OCI-LY1 (cell line): Measurements from ENCODE around the gene VCAN.

Experiments used
- H2AFZ ChIP-seq: fragments of 200-600 bp; sonication (generic), shearing (Covaris generic); 2 replicates; pipeline ENCODE4 v1.6.0; 2014; ENCODE audit warnings: antibody characterized with exemption, mild to moderate bottlenecking, low read length
- H3F3A ChIP-seq: fragments of 200-600 bp; sonication (generic), shearing (Covaris generic); 2 replicates; pipeline ENCODE4 v1.6.0; 2014; ENCODE audit warnings: mild to moderate bottlenecking, antibody characterized with exemption, low read length, moderate library complexity; ENCODE audit not compliant: insufficient read depth
- H3K27ac ChIP-seq: fragments of 200-600 bp; sonication (generic); 2 replicates; pipeline ENCODE4 v1.5.1; 2014; ENCODE audit warnings: low read length, mixed run types, mild to moderate bottlenecking, low read depth; ENCODE audit not compliant: poor library complexity, severe bottlenecking
- H3K27me3 ChIP-seq: fragments of 200-600 bp; sonication (generic); 2 replicates; pipeline ENCODE4 v1.6.0; 2014; ENCODE audit warnings: antibody characterized with exemption, mild to moderate bottlenecking, low read length, moderate library complexity; ENCODE audit not compliant: insufficient read depth
- H3K36me3 ChIP-seq: fragments of 200-600 bp; sonication (generic); 2 replicates; pipeline ENCODE4 v1.6.1; 2014; ENCODE audit warnings: mild to moderate bottlenecking, antibody characterized with exemption, low read length, moderate library complexity, mixed read lengths; ENCODE audit not compliant: insufficient read depth
- H3K4me1 ChIP-seq: fragments of 200-600 bp; sonication (generic); 2 replicates; pipeline ENCODE4 v1.5.1; 2014; ENCODE audit warnings: mild to moderate bottlenecking, low read length, moderate library complexity; ENCODE audit not compliant: insufficient read depth, severe bottlenecking
- H3K4me2 ChIP-seq: fragments of 200-600 bp; sonication (generic), shearing (Covaris generic); 2 replicates; pipeline ENCODE4 v1.6.1; 2014; ENCODE audit warnings: low read length
- H3K4me3 ChIP-seq: fragments of 200-600 bp; sonication (generic); 2 replicates; pipeline ENCODE4 v1.5.1; 2014; ENCODE audit warnings: low read length, low read depth, mild to moderate bottlenecking, mixed read lengths; ENCODE audit not compliant: poor library complexity, severe bottlenecking
- H3K79me2 ChIP-seq: fragments of 200-600 bp; shearing (Covaris generic); 2 replicates; pipeline ENCODE4 v1.6.1; 2016; ENCODE audit warnings: mixed run types, low read length, mixed read lengths; ENCODE audit not compliant: insufficient read depth
- H3K9ac ChIP-seq: fragments of 200-600 bp; sonication (generic), shearing (Covaris generic); 2 replicates; pipeline ENCODE4 v1.6.1; 2014; ENCODE audit warnings: mild to moderate bottlenecking, low read length, mixed read lengths
- H3K9me2 ChIP-seq: fragments of 200-600 bp; sonication (generic), shearing (Covaris generic); 2 replicates; pipeline ENCODE4 v1.6.1; 2014; ENCODE audit warnings: low read depth, mild to moderate bottlenecking, low read length, mixed read lengths
- H3K9me3 ChIP-seq: fragments of 200-600 bp; shearing (Covaris generic); 2 replicates; pipeline ENCODE4 v1.6.1; 2014; ENCODE audit warnings: low read length, mixed read lengths
- H4K20me1 ChIP-seq: fragments of 200-600 bp; sonication (generic), shearing (Covaris generic); 2 replicates; pipeline ENCODE4 v1.6.0; 2016; ENCODE audit warnings: mild to moderate bottlenecking, low read length; ENCODE audit not compliant: insufficient read depth
- EZH2 ChIP-seq: fragments of 200-600 bp; sonication (generic), shearing (Covaris generic); IDR thresholded peaks from 2 replicates; pipeline ENCODE4 v1.8.0; 2017; ENCODE audit warnings: borderline replicate concordance, mixed run types, mild to moderate bottlenecking, antibody characterized with exemption, low read length, moderate library complexity, mixed read lengths
- TF ChIP-seq, protein P1 (sequence below): fragments of 200-600 bp; sonication (generic), shearing (Covaris generic); IDR thresholded peaks from 2 replicates; pipeline ENCODE4 v1.5.1; 2017; ENCODE audit warnings: mild to moderate bottlenecking, antibody characterized with exemption, low read length, moderate library complexity, mixed read lengths

Gene VCAN

DNA sequence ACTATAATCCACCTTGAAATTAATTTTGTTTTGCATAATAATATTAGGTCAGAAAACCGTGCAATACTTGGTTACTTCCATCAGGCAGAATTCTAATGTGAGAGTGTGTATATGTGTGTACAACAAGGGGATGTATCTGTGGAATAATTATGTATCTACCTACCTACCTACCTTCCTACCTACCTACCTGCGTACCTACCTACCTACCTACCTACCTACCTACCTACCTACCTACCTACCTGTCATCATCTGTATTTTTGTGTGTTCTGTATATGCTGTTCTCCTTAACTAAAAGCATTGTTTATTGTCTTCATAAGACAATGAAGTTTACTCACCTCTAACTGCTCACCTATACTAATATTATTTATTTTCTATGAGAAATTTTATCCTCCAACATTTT, 52.8 kb downstream of the VCAN start:
- H3K9ac ChIP-seq = no peak overlapping the region
- H3K79me2 ChIP-seq = no peaks in the 10 kb centered on the region
- H3K27me3 ChIP-seq = no peaks in the 10 kb centered on the region
- no peak overlapping the region for H3K4me3 ChIP-seq
- H3K27ac ChIP-seq = no peak overlapping the region
- H3K4me2 ChIP-seq = no peak overlapping the region
- no peaks in the 10 kb centered on the region for H3K9me3 ChIP-seq
- H3K36me3 ChIP-seq = no peaks in the 10 kb centered on the region
- no peaks in the 10 kb centered on the region for H3K9me2 ChIP-seq
- no peak overlapping the region for H2AFZ ChIP-seq
- TF ChIP-seq EZH2 = no peak
- TF ChIP-seq, protein P1, sequence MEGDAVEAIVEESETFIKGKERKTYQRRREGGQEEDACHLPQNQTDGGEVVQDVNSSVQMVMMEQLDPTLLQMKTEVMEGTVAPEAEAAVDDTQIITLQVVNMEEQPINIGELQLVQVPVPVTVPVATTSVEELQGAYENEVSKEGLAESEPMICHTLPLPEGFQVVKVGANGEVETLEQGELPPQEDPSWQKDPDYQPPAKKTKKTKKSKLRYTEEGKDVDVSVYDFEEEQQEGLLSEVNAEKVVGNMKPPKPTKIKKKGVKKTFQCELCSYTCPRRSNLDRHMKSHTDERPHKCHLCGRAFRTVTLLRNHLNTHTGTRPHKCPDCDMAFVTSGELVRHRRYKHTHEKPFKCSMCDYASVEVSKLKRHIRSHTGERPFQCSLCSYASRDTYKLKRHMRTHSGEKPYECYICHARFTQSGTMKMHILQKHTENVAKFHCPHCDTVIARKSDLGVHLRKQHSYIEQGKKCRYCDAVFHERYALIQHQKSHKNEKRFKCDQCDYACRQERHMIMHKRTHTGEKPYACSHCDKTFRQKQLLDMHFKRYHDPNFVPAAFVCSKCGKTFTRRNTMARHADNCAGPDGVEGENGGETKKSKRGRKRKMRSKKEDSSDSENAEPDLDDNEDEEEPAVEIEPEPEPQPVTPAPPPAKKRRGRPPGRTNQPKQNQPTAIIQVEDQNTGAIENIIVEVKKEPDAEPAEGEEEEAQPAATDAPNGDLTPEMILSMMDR = no peak
- no peaks in the 10 kb centered on the region for H3F3A ChIP-seq
- H3K4me1 ChIP-seq = no peaks in the 10 kb centered on the region
- no peaks in the 10 kb centered on the region for H4K20me1 ChIP-seq

DNA sequence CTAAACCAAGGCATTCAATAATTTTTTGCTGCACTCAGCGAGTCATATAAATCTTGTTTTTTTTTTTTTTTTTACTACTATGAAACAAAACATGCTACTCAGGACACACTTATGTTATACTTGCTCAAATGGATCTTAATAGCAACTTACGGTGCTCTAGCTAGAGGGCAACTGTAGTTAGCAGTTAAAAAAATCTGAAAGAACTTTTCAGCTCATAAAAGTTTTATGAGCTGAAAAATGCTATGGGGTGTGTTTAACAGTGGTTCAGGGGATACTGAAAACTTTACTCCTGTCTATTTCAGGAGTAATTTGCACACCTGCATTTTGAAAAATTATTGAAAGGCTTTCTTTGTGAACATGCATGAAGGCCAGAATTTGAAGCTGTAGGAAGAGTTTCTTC, 53.4 kb downstream of the VCAN start:
- no peak overlapping the region for H3K9ac ChIP-seq
- no peak overlapping the region for H3K27ac ChIP-seq
- no peak overlapping the region for H3K4me3 ChIP-seq
- no peaks in the 10 kb centered on the region for H3K4me1 ChIP-seq
- H3K9me3 ChIP-seq = no peaks in the 10 kb centered on the region
- no peaks in the 10 kb centered on the region for H3K9me2 ChIP-seq
- H3F3A ChIP-seq = no peaks in the 10 kb centered on the region
- no peak overlapping the region for H3K4me2 ChIP-seq
- no peaks in the 10 kb centered on the region for H3K79me2 ChIP-seq
- H4K20me1 ChIP-seq = no peaks in the 10 kb centered on the region
- no peak for TF ChIP-seq EZH2
- TF ChIP-seq, protein P1 = no peak
- H3K27me3 ChIP-seq = no peaks in the 10 kb centered on the region
- no peak overlapping the region for H2AFZ ChIP-seq
- H3K36me3 ChIP-seq = no peaks in the 10 kb centered on the region

DNA sequence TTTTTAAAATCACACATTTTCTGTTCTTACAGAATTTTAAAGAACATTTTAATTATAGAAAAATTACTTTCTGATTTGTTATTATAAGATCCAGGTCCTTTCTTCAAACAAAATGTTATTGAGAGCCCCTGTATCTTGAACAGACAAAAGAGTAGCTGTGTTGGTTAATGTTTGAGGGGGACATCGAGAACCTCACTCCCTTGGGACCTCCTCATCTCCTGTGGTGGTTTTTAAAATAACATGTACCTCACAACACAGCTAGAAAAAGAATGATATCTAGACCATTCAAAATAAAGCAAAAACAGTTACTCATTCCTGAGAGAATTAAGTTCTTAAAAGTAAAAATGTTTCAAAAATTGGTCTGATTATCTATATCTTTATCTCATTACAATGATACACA, 54.7 kb downstream of the VCAN start:
- no peaks in the 10 kb centered on the region for H4K20me1 ChIP-seq
- no peaks in the 10 kb centered on the region for H3K79me2 ChIP-seq
- no peak overlapping the region for H2AFZ ChIP-seq
- no peaks in the 10 kb centered on the region for H3K4me1 ChIP-seq
- no peak overlapping the region for H3K4me2 ChIP-seq
- no peak overlapping the region for H3K4me3 ChIP-seq
- H3F3A ChIP-seq = no peaks in the 10 kb centered on the region
- H3K9me2 ChIP-seq = no peaks in the 10 kb centered on the region
- H3K27me3 ChIP-seq = no peaks in the 10 kb centered on the region
- TF ChIP-seq, protein P1 = no peak
- no peak for TF ChIP-seq EZH2
- H3K36me3 ChIP-seq = no peaks in the 10 kb centered on the region
- no peaks in the 10 kb centered on the region for H3K9me3 ChIP-seq
- H3K27ac ChIP-seq = no peak overlapping the region
- no peak overlapping the region for H3K9ac ChIP-seq
